ENCODE measurements around the gene CASP8AP2. TPM values are rescaled to one million over a fixed set of nuclear protein-coding genes. Genes with fewer than 3 reads are reported as not detected.
"Not testable (repeated sequence)": the region's sequence is repeated elsewhere in the genome, so short reads cannot be mapped to it uniquely, and the experiment has no call there.

Gene CASP8AP2
- total and polyA plus RNA-seq, 11 donors = 4.4 to 16.2 (median 11.8) TPM

- DNase-seq (no peak), ATAC-seq (no peak)
- TF ChIP-seq CTCF (IDR thresholded peaks at IDR 0.05) (no peak), POLR2A (IDR thresholded peaks at IDR 0.05) (no peak)
- H3K9me3 ChIP-seq = no peaks in the 10 kb centered on the region
- 88 to 94% (median 89%) methylated on average over 2 of the region's 2 CpGs for WGBS, 4 donors
- H3K36me3 ChIP-seq = peaks cover 0 to 30% (median 18%) of the 10 kb centered on the region in 9 donors
- H3K27me3 ChIP-seq = no peaks in the 10 kb centered on the region
- intact Hi-C loops (cut with DNase I) = no loop called here
- H3K4me3 ChIP-seq = no peak overlapping the region
- H3K4me1 ChIP-seq = peaks cover 0 to 28% (median 19%) of the 10 kb centered on the region in 12 donors
- H3K27ac ChIP-seq = no peak overlapping the region
These were observed 12.5 kb downstream of the CASP8AP2 start for GRCh38 chr6:89842228-89842627.

GRCh38 chr6:89843070-89843469, 13.4 kb downstream of the CASP8AP2 start:
- 33 to 44% (median 41%) methylated on average over 3 of the region's 3 CpGs for WGBS, 4 donors
- ATAC-seq (peak; percentile 45 to 75 (median 69)), DNase-seq (no peak)
- TF ChIP-seq POLR2A (IDR thresholded peaks at IDR 0.05) (no peak), CTCF (IDR thresholded peaks at IDR 0.05) (no peak)
- intact Hi-C loops (cut with DNase I) = no loop called here
- H3K9me3 ChIP-seq = no peaks in the 10 kb centered on the region
- H3K36me3 ChIP-seq = peaks cover 0 to 33% (median 26%) of the 10 kb centered on the region in 9 donors
- H3K4me3 ChIP-seq = no peak overlapping the region
- H3K27ac ChIP-seq = no peak overlapping the region
- no peaks in the 10 kb centered on the region for H3K27me3 ChIP-seq
- H3K4me1 ChIP-seq = peaks cover 0 to 28% (median 19%) of the 10 kb centered on the region in 12 donors

GRCh38 chr6:89847513-89847912, 17.8 kb downstream of the CASP8AP2 start:
- peaks cover 0 to 60% (median 35%) of the 10 kb centered on the region in 9 donors for H3K36me3 ChIP-seq
- peaks cover 0 to 13% (median 10%) of the 10 kb centered on the region in 12 donors for H3K4me1 ChIP-seq
- DNase-seq; H3K9me3 ChIP-seq; H3K27me3 ChIP-seq; intact Hi-C loops (cut with DNase I); ATAC-seq; H3K4me3 ChIP-seq; H3K27ac ChIP-seq: not testable (repeated sequence)
- WGBS, 4 donors = 92 to 98% (median 95%) methylated on average over 5 of the region's 5 CpGs

GRCh38 chr6:89853068-89853467, 23.4 kb downstream of the CASP8AP2 start:
- Histone ChIP-seq H3K36me3 (peaks cover 0 to 91% (median 69%) of the 10 kb centered on the region in 9 donors), H3K4me3 (no peak overlapping the region), H3K9me3 (no peaks in the 10 kb centered on the region), H3K27ac (no peak overlapping the region), H3K4me1 (no peaks in the 10 kb centered on the region), H3K27me3 (no peaks in the 10 kb centered on the region)
- 95 to 100% (median 99%) methylated on average over 1 of the region's 1 CpG for WGBS, 4 donors
- ATAC-seq = no peak
- TF ChIP-seq POLR2A (IDR thresholded peaks at IDR 0.05) (no peak), CTCF (IDR thresholded peaks at IDR 0.05) (no peak)
- DNase-seq = no peak
- intact Hi-C loops (cut with DNase I) = no loop called here

- DNase-seq = no peak
- TF ChIP-seq CTCF (IDR thresholded peaks at IDR 0.05) = no peak
- no peak for TF ChIP-seq POLR2A (IDR thresholded peaks at IDR 0.05)
- Histone ChIP-seq H3K9me3 (no peaks in the 10 kb centered on the region), H3K4me3 (no peak overlapping the region), H3K36me3 (peaks cover 0 to 100% (median 98%) of the 10 kb centered on the region in 9 donors), H3K27ac (no peak overlapping the region), H3K27me3 (no peaks in the 10 kb centered on the region), H3K4me1 (no peaks in the 10 kb centered on the region)
- WGBS, 4 donors = 75 to 97% (median 95%) methylated on average over 1 of the region's 1 CpG
- intact Hi-C loops (cut with DNase I) = no loop called here
- no peak for ATAC-seq
These were observed 28.4 kb downstream of the CASP8AP2 start for GRCh38 chr6:89858041-89858440.

Data from heart left ventricle (tissue), 16 donors.